ENCODE data around the gene ACSL1. TPM values are rescaled to one million over a fixed set of nuclear protein-coding genes. Genes with fewer than 3 reads are reported as not detected.

ACSL1 gene
- total RNA-seq, 2 donors from 2014 or later: 23.3 to 80.4 TPM

DNA sequence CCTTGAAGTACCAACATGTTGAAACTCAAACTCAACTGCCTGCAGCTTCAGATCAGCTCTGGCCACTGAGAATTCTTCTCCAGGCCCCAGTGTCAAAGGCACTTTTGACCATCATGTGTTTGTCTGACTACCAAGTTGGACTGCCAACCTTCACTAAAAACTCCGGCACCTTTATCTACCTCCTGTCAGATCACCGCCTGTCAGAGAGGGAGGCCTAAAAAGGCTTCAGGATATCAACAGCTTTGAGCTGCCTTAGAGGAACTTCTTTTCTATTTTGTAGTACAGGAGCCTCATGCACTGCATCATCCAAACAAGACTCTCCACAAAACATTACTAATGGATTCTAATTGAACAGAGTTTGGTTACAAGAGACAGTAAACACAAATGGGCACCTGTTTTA is 2.8 kb downstream of the ACSL1 start:
- no peaks in the 10 kb centered on the region for H3K36me3 ChIP-seq
- H3K9ac ChIP-seq (ENCODE audit: low read depth in 2 of 2, low read length in 2 of 2): no peak overlapping the region
- TF ChIP-seq, protein P1, sequence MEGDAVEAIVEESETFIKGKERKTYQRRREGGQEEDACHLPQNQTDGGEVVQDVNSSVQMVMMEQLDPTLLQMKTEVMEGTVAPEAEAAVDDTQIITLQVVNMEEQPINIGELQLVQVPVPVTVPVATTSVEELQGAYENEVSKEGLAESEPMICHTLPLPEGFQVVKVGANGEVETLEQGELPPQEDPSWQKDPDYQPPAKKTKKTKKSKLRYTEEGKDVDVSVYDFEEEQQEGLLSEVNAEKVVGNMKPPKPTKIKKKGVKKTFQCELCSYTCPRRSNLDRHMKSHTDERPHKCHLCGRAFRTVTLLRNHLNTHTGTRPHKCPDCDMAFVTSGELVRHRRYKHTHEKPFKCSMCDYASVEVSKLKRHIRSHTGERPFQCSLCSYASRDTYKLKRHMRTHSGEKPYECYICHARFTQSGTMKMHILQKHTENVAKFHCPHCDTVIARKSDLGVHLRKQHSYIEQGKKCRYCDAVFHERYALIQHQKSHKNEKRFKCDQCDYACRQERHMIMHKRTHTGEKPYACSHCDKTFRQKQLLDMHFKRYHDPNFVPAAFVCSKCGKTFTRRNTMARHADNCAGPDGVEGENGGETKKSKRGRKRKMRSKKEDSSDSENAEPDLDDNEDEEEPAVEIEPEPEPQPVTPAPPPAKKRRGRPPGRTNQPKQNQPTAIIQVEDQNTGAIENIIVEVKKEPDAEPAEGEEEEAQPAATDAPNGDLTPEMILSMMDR (IDR thresholded peaks at IDR 0.05): no peak
- H3K27ac ChIP-seq: no peak overlapping the region
- no peak overlapping the region for H3K4me3 ChIP-seq
- no peaks in the 10 kb centered on the region for H3K4me1 ChIP-seq
- intact Hi-C loops (cut with DNase I): no loop called here
- DNase-seq: no peak
- H3K9me3 ChIP-seq: no peaks in the 10 kb centered on the region
- H3K27me3 ChIP-seq: no peaks in the 10 kb centered on the region

DNA sequence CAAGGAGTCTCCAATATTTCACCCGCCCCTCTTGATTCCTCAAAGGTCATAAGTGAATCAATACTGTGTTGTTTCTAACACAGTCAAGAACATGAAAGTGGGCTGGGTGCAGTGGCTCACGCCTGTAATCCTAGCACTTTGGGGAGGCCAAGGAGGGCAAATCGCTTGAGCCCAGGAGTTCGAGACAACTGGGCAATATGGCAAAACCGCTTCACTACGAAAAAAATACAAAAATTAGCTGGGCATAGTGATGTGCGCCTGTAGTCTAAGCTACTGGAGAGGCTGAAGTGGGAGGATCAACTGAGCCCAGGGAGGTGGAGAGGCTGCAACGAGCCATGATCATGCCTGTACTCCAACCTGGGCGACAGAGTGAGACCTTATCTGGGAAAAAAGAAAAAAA is 3.4 kb downstream of the ACSL1 start:
- Histone ChIP-seq H3K27me3 (no peaks in the 10 kb centered on the region), H3K4me1 (no peaks in the 10 kb centered on the region), H3K27ac (no peak overlapping the region), H3K9ac (ENCODE audit: low read depth in 2 of 2, low read length in 2 of 2) (no peak overlapping the region), H3K36me3 (no peaks in the 10 kb centered on the region), H3K4me3 (no peak overlapping the region), H3K9me3 (no peaks in the 10 kb centered on the region)
- TF ChIP-seq, protein P1 (IDR thresholded peaks at IDR 0.05): no peak
- DNase-seq: no peak
- intact Hi-C loops (cut with DNase I): no loop called here

DNA sequence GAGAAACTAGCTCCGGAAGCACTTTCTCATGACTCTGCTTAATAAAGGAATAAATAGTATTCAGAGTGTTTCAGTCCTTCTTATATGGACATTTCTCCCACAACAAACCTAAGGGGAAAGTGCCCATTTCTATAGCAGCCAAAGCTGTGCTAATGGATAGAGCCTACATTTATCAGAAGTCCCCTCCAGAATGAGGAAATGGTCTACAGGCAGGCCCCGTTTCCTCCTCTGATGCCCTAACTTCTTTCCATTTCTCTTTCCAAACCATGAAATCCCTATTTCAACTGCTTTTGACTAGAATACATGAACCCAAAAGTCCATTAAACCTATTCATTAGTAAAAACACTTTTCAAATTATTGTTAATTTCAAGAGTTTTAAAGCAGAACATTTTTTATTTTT is 4.5 kb downstream of the ACSL1 start:
- Histone ChIP-seq H3K27ac (no peak overlapping the region), H3K9me3 (no peaks in the 10 kb centered on the region), H3K27me3 (no peaks in the 10 kb centered on the region), H3K9ac (ENCODE audit: low read depth in 2 of 2, low read length in 2 of 2) (no peak overlapping the region), H3K4me3 (no peak overlapping the region), H3K4me1 (no peaks in the 10 kb centered on the region), H3K36me3 (no peaks in the 10 kb centered on the region)
- DNase-seq: no peak
- TF ChIP-seq, protein P1 (IDR thresholded peaks at IDR 0.05): no peak
- intact Hi-C loops (cut with DNase I): no loop called here

DNA sequence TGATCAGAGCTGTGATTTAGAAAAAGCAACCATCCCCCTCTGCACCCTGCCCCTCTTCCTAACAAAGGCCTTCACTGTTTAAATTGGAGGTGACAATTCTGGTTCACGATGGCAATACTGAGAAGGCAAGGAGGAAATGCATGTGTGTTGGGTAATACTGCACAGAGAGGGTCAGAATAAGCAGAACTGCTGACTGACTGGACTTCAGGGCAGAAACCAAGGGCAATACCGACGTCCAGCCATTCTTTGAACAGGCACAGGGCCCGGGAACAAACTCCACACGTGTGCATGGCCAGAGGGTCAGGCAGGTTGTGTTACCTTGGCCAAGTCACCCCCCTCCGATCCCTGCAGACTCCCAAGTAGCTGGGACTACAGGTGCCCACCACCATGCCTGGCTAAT is 6.0 kb downstream of the ACSL1 start:
- H3K4me1 ChIP-seq: peaks cover 3% of the 10 kb centered on the region
- no peak overlapping the region for H3K9ac ChIP-seq (ENCODE audit: low read depth in 2 of 2, low read length in 2 of 2)
- H3K36me3 ChIP-seq: no peaks in the 10 kb centered on the region
- TF ChIP-seq, protein P1 (IDR thresholded peaks at IDR 0.05): no peak
- H3K27me3 ChIP-seq: no peaks in the 10 kb centered on the region
- no peak overlapping the region for H3K4me3 ChIP-seq
- DNase-seq: no peak
- no peak overlapping the region for H3K27ac ChIP-seq
- intact Hi-C loops (cut with DNase I): no loop called here
- no peaks in the 10 kb centered on the region for H3K9me3 ChIP-seq

DNA sequence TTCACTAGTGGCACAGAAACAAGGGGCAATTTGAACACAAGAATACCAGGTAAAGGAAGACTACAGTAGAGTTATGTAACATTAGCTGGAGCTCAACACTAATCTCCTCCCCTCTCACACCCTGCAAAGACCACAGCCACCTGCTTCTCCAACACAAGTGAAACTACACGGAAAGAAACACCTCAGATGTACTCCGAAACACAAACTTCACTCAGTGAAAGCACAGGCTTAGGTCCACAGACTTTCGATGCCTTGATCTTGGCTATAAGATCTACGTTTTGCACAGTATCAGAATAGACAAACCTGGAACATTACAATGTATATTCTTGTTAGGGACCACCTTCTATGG is 7.6 kb downstream of the ACSL1 start:
- peaks cover 3% of the 10 kb centered on the region for H3K4me1 ChIP-seq
- no peak overlapping the region for H3K27ac ChIP-seq

More for the DNA sequence above, 7.6 kb downstream of the ACSL1 start:
- Histone ChIP-seq H3K9me3 (no peaks in the 10 kb centered on the region), H3K27me3 (no peaks in the 10 kb centered on the region), H3K9ac (ENCODE audit: low read depth in 2 of 2, low read length in 2 of 2) (no peak overlapping the region), H3K4me3 (no peak overlapping the region), H3K36me3 (no peaks in the 10 kb centered on the region)
- intact Hi-C loops (cut with DNase I): no loop called here
- TF ChIP-seq, protein P1 (IDR thresholded peaks at IDR 0.05): no peak
- no peak for DNase-seq
